Calu3 (cell line): ENCODE data around the gene SSTR3. TPM values are rescaled to one million over a fixed set of nuclear protein-coding genes. Genes with fewer than 3 reads are reported as not detected.

Experiments used
- BruUV-seq: library from RNA; stranded (reverse); fragments of 400-500 nt; replicated peaks from 2 replicates; lab custom pipeline; 2021; lab: Mats Ljungman, UMichigan
- CTCF ChIA-PET: fragments of 300-600 bp; sonication (Branson Sonifier 250); formaldehyde crosslinking; loops from one replicate; lab custom pipeline; 2022; ENCODE audit warnings: antibody characterized with exemption; lab: Charles Lee
- DNase-seq: peaks from one replicate; pipeline ENCODE4 v3.0.0; 2022
- H3K27ac Mint-ChIP-seq: one replicate; pipeline ENCODE4 v1.8.0; 2022; ENCODE audit warnings: mixed read lengths; ENCODE audit not compliant: unreplicated experiment
- H3K27me3 Mint-ChIP-seq: one replicate; pipeline ENCODE4 v1.8.0; 2022; ENCODE audit warnings: mixed read lengths; ENCODE audit not compliant: unreplicated experiment
- H3K36me3 Mint-ChIP-seq: one replicate; pipeline ENCODE4 v1.8.0; 2022; ENCODE audit warnings: mild to moderate bottlenecking, moderate library complexity, mixed read lengths; ENCODE audit not compliant: insufficient read depth, unreplicated experiment
- H3K4me1 Mint-ChIP-seq: one replicate; pipeline ENCODE4 v1.8.0; 2022; ENCODE audit warnings: mild to moderate bottlenecking, low read depth, mixed read lengths; ENCODE audit not compliant: unreplicated experiment
- H3K4me3 Mint-ChIP-seq: one replicate; pipeline ENCODE4 v1.8.0; 2022; ENCODE audit warnings: mild to moderate bottlenecking, low read depth, moderate library complexity, mixed read lengths; ENCODE audit not compliant: unreplicated experiment
- H3K9me3 Mint-ChIP-seq: one replicate; pipeline ENCODE4 v1.8.0; 2022; ENCODE audit warnings: low read depth, mixed read lengths; ENCODE audit not compliant: unreplicated experiment
- intact Hi-C: fragments of 100-400 bp; cut with micrococcal nuclease; formaldehyde crosslinking; loops from one replicate; pipeline ENCODE4 v1.10.0; 2022; ENCODE audit not compliant: unreplicated experiment
- total RNA-seq: library from RNA; stranded (reverse); gene quantifications from 2 replicates; pipeline ENCODE4 v1.2.3, GENCODE V29; 2022
- TF ChIP-seq, protein P1 (sequence below): fragments of 200-600 bp; IDR thresholded peaks from one replicate; pipeline ENCODE4 v1.8.0; 2022; ENCODE audit warnings: antibody characterized with exemption; ENCODE audit not compliant: unreplicated experiment

The SSTR3 gene
- total RNA-seq, 1 experiment from 2014 or later: not detected

DNA sequence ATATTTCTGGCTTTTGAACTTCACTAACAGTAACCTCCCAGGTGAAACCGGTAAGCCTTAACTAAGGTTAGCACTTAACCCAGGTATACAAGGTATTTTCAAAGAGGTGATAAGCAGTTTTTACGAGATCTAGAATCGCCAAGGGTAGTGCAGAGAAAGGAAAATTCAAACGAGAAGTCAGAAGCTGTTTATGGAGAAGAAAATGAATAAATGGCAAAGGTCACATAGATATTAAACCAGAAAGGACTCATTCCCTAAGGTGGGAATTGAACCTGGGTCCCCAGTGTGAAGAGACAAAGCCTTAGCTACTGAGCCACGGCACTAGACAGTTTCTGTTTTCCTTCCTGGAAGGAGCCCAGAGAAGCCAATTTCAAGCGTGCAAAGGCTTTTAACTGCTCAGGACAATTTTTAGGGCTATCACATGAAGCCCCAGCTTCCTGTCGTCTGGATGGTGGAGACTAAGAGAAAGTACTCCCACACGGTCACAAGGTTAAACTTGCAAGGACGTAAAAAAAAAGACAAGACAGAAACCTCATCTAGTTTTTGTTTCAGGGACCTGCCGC lies 18.6 kb downstream of the SSTR3 start:
- TF ChIP-seq, protein P1, sequence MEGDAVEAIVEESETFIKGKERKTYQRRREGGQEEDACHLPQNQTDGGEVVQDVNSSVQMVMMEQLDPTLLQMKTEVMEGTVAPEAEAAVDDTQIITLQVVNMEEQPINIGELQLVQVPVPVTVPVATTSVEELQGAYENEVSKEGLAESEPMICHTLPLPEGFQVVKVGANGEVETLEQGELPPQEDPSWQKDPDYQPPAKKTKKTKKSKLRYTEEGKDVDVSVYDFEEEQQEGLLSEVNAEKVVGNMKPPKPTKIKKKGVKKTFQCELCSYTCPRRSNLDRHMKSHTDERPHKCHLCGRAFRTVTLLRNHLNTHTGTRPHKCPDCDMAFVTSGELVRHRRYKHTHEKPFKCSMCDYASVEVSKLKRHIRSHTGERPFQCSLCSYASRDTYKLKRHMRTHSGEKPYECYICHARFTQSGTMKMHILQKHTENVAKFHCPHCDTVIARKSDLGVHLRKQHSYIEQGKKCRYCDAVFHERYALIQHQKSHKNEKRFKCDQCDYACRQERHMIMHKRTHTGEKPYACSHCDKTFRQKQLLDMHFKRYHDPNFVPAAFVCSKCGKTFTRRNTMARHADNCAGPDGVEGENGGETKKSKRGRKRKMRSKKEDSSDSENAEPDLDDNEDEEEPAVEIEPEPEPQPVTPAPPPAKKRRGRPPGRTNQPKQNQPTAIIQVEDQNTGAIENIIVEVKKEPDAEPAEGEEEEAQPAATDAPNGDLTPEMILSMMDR: no peak
- Mint-ChIP-seq H3K9me3 (no peaks in the 10 kb centered on the region), H3K36me3 (peaks cover 13% of the 10 kb centered on the region), H3K27me3 (no peaks in the 10 kb centered on the region), H3K4me1 (peaks cover 65% of the 10 kb centered on the region), H3K4me3 (no peak overlapping the region), H3K27ac (no peak overlapping the region)
- intact Hi-C loops: no loop called here
- no peak for DNase-seq
- CTCF ChIA-PET: no interaction called here
- TSS peak; percentile 19 for BruUV-seq

- TF ChIP-seq, protein P1: no peak
- BruUV-seq: no TSS peak
- Mint-ChIP-seq H3K4me1 (peaks cover 66% of the 10 kb centered on the region), H3K9me3 (no peaks in the 10 kb centered on the region), H3K4me3 (no peak overlapping the region), H3K36me3 (peaks cover 5% of the 10 kb centered on the region), H3K27ac (no peak overlapping the region), H3K27me3 (no peaks in the 10 kb centered on the region)
- no peak for DNase-seq
- CTCF ChIA-PET: interaction anchor here (0.5 kb wide), 1 partner anchor 56 kb away, joined by 6 read pairs; no protein-coding TSS in a partner anchor
- intact Hi-C loops: no loop called here
Measured at GRCh38 chr22:37192741-37193140, 19.5 kb downstream of the SSTR3 start.

- no peaks in the 10 kb centered on the region for H3K27me3 Mint-ChIP-seq
- no peak for DNase-seq
- H3K4me1 Mint-ChIP-seq: peaks cover 66% of the 10 kb centered on the region
- CTCF ChIA-PET: interaction anchor here (0.5 kb wide), 1 partner anchor 56 kb away, joined by 6 read pairs; no protein-coding TSS in a partner anchor
- TF ChIP-seq, protein P1: no peak
- H3K36me3 Mint-ChIP-seq: peaks cover 6% of the 10 kb centered on the region
- BruUV-seq: no TSS peak
- no peak overlapping the region for H3K4me3 Mint-ChIP-seq
- H3K27ac Mint-ChIP-seq: no peak overlapping the region
- no peaks in the 10 kb centered on the region for H3K9me3 Mint-ChIP-seq
- intact Hi-C loops: no loop called here
Measured at GRCh38 chr22:37192204-37192603, 20.1 kb downstream of the SSTR3 start.

- TF ChIP-seq, protein P1: no peak
- CTCF ChIA-PET: interaction anchor here (1.4 to 3.0 kb wide), 2 partner anchors 7 to 9 kb away, joined by 4 to 9 read pairs; no protein-coding TSS in a partner anchor
- Mint-ChIP-seq H3K27me3 (no peaks in the 10 kb centered on the region), H3K9me3 (no peaks in the 10 kb centered on the region), H3K4me1 (peaks cover 60% of the 10 kb centered on the region), H3K27ac (no peak overlapping the region), H3K4me3 (no peak overlapping the region), H3K36me3 (peaks cover 14% of the 10 kb centered on the region)
- DNase-seq: no peak
- BruUV-seq: no TSS peak
- intact Hi-C loops: no loop called here
Measured at GRCh38 chr22:37190262-37190780, 22.0 kb downstream of the SSTR3 start.
